Stimulated activated CD8-positive, alpha-beta memory T cell treated with anti-CD3 and anti-CD28 coated beads, Interleukin-2, amount 100 ng/mL, for 1 hour (primary cell): ENCODE data around the gene VIP.

ENCODE experiments used
- DNase-seq, 2 donors: peaks; one replicate each; pipeline ENCODE4 v3.0.0-alpha.2; 2020; ENCODE audit warnings: low read depth in 2 of 2

VIP gene

GRCh38 chr6:152776833-152777232 lies 26.2 kb downstream of the VIP start:
- DNase-seq, result no peak

- DNase-seq, result no peak
Measured at GRCh38 chr6:152783217-152783878, 32.8 kb downstream of the VIP start.

- no peak for DNase-seq
Measured at GRCh38 chr6:152794696-152795095, 44.1 kb downstream of the VIP start.

GRCh38 chr6:152804150-152804549 lies 53.6 kb downstream of the VIP start:
- DNase-seq, result no peak
